GM21360 (cell line): ENCODE measurements around the gene CTNNBL1.

Experiments
- ATAC-seq: cut with Tn5 transposase; IDR thresholded peaks from one replicate; pipeline ENCODE4 v1.9.1; 2021; ENCODE audit warnings: mild to moderate bottlenecking, moderate library complexity; ENCODE audit not compliant: unreplicated experiment

CTNNBL1 gene

DNA sequence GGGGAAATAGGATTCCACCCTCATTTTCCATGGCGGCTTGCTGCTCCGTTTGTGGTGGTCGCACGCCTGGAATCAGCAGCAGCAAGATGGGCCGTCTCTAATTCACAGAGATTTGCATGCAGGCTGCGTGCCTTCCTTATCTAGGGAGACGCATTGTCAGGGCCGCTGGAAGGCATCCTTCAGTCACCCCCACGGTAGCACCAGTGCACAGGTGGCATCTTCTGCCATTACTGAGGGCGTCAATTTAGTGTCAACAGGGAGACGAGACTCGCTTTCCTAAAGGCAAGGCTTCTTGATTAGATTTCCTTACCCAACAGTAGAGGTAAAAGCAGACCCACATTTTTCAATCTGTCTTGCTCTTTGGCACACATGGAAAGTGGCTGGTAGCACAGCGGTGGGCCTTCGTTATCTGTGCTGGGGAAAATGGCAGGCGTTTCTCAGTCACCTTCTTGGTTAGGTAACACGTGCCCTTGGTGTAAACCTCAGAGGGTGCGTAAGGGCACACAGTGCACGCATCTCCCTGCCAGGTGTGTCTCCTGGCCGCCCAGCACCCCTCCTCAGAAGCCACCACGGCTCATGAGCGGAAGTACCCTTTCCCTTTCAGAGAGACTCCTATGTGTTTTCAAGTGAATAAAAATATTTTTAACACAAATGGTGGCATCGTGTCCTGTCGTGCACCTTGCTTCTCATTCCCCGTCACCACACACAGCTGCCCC, 181.8 kb downstream of the CTNNBL1 start:
- no peak for ATAC-seq

DNA sequence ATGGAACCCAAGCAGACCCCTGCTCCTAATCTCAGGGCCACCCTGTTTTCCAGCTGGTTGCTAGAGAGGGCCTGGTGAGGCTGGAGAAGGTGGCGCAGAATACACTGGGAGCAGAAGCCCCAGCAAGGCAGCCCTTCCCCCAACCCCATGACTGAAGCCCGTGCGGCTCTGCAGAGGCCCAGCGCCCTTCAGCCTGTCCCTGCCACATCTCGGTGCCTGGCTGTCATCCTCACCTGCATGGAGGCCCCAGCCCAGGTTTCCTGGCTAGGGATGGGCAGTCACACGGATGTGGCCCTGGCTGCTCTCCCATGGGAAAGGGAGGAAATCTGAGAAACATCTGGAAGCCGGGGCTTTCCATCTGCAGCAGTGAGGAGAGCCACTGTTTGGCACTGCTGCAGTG, 183.0 kb downstream of the CTNNBL1 start:
- ATAC-seq: no peak

DNA sequence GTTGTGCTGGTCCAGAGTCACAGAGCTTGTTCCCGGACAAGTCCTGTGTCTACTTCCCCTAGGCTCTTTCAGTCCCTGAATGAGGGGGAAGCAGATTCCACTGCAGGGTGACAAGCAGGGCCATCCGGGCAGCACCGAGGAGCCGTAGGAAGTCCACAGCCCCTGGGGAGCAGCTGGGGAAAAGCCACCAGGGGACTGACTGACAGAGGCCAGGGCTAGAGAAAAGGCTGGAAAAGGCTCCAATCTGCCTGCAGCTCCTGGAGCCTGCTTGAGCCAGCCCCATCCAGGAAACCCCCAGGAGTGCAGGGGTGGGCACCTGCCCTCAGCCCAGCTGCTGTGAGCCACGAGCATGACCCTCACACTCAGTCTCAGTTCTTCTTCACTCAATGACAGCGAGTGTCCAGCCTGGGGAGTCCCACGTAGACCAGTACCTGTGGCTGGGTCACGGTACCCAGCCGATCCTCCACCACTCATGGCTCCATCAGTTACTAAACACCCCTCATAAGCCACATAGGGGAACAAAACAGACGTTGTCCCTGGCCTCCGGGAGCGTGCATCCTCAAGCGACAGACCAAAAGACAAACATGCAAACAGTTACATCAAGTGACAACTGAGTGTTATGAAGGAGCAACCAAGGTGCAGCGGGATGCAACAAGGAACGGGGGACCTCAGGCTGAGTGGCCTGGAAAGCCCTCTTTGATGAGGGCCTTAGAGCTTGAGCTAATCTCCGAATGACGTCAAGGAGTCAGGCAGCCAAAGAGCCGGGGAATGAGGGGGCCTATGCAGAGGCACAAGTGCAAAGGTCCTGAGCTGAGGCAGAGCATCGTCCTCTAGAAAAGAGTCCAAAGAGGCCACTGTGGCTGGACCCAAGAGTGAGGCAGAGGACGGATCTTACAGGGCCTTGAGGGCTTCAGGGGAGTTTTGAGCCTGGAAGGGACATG, 184.3 kb downstream of the CTNNBL1 start:
- ATAC-seq: no peak

DNA sequence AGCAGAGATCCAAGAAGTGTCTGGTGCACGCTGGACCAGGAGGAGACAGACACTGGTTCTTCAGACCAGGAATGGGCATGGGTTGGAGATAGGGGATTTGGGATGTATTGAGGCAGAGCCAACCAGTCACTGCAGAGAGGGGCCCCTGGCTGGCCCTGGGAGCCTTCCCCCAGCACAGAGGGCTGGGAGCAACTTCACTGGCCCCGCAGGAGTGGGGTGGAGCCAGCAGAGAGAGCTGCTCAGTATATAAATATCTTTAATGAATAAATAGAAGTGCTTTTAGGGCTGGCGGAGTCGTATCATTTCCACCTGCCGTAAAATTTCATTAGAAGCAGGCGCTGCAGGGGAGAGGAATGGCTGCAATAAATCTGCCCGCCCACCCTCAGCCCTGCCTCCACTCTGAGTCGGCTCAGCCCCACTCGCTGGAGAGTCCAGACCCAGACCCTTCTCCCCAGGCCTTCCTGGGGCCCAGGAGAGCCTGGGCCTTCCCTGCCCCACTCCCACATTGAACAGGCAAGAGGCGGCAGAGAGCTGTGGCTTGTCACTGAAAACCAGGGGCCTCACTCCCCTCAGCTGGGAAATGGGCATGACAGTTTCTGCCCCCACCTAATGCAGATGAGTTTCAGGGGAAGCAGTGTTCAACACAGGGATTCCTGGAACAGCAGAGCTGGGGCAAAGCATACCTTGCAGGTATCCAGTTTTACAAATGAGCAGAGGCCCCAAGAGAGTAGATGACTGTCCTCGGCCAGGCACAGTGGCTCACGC, 185.2 kb downstream of the CTNNBL1 start:
- no peak for ATAC-seq

DNA sequence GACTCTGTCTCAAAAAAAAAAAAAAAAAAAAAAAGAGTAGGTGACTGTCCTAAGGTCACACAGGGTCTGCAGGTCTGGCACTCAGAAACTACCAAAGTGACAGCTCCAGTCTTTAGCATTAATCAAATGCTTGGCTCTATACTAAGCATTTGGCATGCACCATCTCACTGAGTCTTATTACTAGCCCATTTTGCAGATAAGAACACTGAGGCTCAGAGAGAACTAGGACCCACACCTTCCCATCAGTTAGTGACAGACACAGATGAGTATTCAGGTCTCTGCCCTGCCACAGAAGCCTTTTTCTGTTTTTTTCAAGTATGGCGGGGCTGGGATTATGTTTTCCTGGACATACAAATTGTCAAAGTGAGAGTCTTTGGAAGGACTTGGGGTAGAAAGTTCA, 186.0 kb downstream of the CTNNBL1 start:
- no peak for ATAC-seq

DNA sequence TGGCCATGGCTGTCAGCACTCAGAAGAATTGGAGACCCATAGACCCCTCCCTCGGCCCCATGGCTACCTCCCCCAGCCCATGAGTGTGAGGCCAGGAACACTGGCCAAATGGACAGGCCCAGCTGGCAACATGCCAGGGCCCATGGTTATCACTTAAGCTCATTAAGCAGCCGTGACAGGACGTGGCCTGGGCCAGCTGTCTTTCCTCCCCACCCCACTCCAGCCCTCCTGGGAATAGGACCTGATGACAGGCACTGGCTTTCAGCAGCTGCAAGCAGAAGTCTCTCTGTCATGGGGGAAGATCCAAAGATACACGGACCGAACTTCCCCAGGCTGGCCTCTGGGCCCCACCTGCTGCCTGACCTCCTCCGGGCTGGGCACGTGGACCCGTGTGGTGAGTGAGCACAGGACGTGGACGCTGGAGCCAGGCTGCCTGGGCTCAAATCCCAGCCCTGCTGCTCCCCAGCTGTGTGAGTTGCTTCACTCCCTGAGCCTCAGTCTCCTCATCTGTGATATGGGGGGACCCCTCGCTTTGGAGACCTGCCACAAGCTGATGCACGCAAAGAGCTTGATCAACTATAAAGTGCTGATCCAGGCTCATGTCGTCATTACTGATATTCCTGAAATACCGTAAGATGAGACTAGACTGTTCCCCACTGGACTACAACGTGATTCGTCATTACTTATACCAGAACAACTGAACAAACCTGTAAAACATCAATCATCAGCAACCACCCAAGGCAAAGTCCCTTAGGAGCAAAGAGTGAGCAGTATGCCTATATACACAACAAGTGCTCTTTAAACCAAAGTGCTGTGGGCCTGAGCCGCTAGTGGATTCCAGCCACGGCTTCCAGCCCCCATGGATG, 187.1 kb downstream of the CTNNBL1 start:
- no peak for ATAC-seq

DNA sequence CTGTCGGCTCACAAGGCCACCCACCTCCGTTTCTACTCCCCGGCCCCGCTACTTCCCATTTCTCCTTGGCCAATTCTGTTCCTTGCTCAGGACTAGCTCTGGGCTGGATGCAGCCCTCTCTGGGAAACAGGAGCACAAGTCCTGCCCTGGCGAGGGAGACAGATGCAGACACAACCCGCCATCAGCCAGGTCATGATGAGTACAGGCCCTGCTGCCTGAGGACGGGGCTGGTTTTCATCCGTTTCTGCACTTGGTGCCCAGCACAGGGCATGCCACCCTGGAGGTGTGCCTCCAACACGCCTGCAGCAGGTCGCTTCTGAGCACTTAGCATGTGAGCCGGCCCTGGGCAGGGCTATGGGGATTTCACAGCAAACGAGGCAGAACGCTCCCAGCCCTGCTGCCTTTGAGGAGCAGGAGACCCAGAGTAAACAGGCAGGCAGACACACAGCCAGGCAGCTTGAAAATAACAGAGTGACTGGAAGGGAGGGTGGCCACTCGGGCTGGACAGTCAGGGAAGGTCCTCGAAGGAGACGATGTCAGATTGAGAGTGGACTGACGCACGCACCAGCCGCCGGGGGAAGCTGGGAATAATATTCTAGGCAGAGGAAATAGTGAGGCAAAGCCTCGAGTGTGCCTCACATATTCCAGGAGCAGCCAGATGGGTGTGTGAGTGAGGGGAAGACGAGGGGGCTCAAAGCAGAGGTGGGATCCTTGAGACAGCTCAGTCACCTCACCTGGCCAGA, 187.9 kb downstream of the CTNNBL1 start:
- ATAC-seq: no peak

DNA sequence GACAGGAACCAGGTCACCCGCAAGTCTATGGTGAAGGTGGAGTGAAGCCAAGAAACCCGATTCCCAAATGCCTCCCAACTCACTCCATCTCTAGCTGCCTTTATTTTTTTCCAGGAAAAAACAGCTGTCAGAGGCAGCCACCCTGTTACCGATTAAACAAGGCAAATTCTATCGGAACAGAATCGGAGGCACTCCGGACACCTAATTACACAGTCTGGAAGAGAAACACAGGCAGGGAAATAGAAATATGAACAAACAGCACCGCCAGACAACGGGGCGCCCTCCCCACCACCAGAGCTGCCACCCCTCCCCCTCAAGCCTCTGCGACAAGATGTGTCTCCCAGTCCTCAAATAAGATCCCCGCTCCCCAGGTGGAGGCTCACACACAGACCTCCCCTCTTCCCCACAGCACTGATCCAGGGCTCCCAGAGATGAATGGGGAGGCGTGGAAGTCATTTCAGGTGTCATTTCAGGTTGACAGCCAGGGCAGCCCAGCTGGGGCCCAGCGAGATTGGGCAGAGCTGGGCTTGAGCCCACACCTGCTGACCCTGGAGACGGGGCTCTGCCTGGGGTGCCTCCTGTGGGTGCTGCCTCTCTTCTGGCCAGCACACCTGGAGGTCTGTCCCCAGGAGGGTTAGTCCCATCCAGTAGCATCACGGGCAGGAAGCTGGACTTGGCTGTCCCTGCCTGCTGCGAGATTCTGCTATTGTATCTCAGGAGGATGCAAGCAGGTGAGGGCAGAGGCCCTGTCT, 189.3 kb downstream of the CTNNBL1 start:
- no peak for ATAC-seq

DNA sequence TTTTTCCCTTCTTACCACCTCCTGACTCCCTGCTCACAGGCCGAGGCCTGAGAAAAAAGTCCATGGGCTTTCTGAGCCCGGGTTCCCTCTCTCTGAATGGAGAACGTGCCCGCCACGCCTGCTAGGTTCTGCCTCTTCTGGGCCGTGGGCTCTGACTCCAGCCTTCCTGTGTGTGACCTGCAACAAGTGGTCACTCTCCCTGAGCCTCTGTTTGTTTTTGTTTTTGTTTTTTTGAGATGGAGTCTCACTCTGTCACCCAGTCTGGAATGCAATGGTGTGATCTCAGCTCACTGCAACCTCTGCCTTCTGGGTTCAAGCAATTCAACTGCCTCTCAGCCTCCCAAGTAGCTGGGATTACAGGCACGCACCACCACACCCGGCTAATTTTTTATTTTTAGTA, 191.2 kb downstream of the CTNNBL1 start:
- ATAC-seq: no peak

DNA sequence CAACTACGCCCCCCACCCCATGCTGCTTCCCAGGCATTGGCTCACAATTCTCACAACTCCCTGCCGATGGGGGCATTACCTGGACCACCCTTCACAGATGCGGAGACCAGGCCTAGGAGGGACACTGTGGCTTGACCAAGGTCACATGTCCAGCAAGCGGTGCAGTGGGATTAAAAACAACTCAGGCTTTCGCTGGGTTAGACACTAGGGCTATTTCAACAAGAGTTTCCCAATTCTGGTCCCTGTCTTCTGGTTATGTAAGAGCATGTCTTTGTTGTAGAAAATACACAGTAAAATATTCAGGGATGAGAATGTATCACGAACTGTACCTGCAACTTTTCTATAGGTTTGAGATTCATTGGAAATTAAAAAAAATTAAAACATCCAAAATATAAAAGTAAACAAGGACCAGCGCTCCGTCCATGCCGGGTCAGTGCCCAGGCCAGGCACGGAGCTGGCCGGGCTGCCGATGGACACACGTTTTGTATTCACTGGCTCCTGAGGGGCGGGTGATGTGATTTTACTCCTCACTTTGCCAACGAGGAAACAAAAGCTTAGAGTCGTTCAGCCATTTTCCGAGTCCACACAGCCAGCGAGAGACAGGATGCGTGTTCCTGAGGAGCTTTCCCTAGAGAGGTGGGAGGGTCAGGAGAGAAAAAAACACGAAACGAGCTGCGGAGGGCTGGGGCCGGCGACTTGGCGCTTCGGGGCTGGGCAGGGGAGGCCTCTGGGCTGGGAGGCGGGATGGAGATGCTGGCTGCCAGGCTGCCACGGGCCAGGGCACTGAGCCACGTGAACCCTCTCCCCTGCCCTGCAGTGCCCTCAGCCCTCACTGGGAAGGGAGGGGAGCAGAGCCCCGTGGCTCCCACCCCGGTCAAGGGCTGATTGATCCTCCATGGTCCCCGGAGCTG, 192.0 kb downstream of the CTNNBL1 start:
- ATAC-seq: no peak

DNA sequence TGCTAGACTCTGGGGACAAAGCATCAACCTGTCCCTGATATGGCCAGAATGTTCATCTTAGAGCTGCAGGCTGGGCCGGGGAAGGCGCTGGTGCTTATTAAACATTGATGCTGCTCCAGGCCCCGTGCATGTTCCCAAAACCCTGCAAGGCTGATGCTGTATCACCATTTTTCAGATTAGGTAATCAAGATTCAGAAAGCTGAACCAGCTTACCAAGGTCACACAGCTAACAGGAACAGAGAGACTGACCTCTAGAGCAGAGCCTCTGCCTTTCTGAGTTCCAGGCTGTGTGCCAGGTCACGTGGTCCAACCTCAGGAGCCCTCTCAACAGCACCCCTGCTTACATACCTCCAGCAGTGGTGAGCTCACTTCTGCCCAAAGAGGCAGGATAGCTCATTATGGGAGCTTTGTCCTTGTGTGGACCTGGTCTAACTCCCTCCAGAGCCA, 193.0 kb downstream of the CTNNBL1 start:
- ATAC-seq: no peak

DNA sequence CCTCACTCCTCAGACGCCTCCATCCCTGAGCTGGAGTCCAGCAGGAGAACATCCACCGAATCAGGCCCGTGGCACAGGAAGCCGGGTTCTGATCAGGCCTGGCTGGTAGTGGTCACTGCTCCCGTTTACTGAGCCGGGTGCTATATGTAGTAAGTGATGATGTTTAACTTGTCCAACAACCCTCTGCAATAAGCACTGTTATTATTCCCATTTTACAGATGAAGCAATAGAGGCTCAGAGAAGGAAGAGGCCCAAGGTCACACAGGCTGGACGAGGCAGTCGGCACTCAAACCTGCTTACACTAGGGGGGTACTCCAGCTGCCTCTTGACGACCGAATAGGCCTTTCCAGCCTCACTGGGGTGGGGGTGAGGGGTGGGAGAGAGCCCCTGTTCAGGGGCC, 194.8 kb downstream of the CTNNBL1 start:
- no peak for ATAC-seq

DNA sequence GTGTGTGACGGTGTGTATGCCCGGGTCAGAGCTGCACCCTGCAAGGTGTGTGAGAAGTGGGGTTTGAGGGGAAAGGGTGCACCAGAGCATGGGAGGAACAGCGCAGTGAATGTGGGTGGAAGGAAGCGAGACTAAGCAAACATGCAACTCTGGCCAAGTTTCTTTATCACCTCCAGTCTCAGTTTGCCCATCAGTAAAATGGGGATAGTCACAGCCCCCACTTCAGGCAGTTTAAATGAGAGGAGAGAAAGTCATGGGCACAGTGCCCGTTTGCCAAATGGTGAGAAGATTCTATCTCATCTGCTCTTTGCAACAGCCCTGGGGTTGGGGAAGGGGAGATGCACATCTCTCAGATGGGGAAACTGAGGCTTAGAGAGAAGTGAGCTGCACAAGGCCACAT, 196.3 kb downstream of the CTNNBL1 start:
- no peak for ATAC-seq

DNA sequence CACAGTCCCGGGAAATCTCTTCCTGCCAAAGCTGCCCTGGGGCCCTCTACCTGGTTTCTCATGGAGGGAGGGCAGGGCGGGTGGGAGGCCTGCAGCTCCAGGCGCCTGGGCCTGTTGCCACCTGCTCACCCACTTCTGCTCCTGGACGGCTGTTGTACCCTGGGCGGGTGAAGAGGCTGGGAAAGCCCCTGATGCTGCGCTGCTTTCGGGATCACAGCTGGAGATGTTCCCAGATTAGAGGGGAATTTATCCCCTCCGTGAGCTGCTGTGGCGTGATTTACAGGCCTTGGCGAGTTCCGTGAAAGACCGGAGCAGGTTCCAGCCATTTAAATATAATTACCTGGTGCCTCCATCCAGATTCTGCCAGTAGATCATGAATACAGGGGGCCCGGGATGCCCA, 196.8 kb downstream of the CTNNBL1 start:
- ATAC-seq: no peak

DNA sequence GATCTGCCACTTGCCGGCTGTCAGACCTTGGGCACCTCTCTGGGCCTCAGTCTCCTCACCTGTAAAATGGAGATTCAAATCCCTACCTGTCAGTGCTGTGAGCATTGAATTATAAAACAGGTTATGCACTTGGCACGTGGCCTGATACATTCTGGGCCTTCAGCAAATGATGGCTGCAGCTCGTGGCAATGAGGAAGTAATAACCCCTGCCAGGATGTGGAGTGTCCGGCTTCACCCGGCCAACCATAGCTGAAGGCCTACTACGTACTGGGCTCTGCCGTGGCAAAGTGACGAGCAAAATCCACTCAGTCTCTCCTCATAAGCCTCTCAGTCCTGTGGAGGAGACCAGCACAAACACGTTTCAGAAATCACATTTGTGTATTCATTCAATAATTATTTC, 198.2 kb downstream of the CTNNBL1 start:
- ATAC-seq: no peak

DNA sequence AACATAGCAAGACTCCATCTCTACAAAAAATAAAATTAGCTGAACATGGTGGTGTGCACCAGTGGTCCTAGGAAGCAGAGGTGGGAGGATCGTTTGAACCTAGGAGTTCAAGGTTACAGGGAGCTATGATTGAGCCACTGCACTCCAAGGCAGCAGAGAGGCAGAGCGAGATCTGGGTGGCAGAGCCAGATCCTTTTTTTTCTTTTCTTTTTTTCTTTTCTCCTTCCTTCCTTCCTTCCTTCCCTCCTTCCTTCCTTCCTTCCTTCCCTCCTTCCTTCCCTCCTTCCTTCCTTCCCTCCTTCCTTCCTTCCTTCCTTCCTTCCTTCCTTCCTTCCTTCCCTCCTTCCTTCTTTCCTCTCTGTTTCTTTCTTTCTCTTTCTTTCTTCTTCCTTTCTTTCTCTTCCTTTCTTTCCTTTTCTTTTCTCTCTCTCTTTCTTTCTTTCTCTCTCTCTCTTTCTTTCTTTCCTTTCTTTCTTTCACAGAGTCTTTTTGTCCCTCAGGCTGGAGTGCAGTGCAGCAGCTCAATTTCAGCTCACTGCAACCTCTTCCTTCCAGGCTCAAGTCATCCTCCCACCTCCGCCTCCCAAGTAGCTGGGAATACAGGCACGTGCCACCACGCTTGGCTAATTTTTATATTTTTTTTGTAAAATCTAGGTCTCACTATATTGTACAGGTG, 199.9 kb downstream of the CTNNBL1 start:
- ATAC-seq: no peak

DNA sequence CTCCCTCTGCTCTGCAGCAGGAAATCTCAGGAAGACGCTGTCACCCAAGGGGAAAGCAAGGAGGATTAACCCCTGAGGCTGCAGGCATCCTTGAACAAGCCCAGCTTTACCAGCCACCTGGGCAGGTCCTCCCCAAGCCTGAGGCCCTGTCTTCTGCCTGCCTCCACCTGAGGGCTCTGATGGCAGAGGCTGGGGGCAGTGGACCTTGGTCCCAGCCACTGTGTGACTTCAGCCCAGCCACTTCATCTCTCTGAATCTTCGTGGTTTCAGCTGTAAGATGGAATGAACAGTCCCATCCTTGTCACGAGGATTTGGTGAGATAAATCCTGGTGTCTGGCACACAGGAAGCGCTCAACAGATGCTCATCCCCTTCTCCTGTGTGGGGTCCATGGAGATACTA, 200.6 kb downstream of the CTNNBL1 start:
- no peak for ATAC-seq
